IMR-90 (cell line): ENCODE measurements around the gene TMEM209. TPM values are rescaled to one million over a fixed set of nuclear protein-coding genes. Genes with fewer than 3 reads are reported as not detected.

Source experiments
- ATAC-seq: fragments of 200-7000 bp; cut with Tn5 transposase; 2 replicates; pipeline ENCODE4 v1.9.1; 2020; ENCODE audit warnings: low read depth, mild to moderate bottlenecking, moderate library complexity
- BruUV-seq: library from RNA; stranded (reverse); fragments of 400-500 nt; replicated peaks from 2 replicates; lab custom pipeline; 2021; lab: Mats Ljungman, UMichigan
- CTCF ChIA-PET: fragments of 300-600 bp; formaldehyde crosslinking; extraction: SDS; loops from one replicate; lab custom pipeline; 2021; ENCODE audit warnings: antibody characterized with exemption; lab: Yijun Ruan, JAX
- POLR2A ChIA-PET: fragments of 300-600 bp; sonication (Branson Sonifier 250); formaldehyde crosslinking; loops from one replicate; lab custom pipeline; 2022; ENCODE audit warnings: antibody characterized with exemption; ENCODE audit not compliant: unreplicated experiment; lab: Charles Lee
- DNase-seq: peaks from one replicate; pipeline ENCODE4 v3.0.0; 2013
- H2AFZ ChIP-seq: replicated peaks from 2 replicates; pipeline ENCODE3; 2013; ENCODE audit warnings: low read length, mild to moderate bottlenecking; ENCODE audit not compliant: poor library complexity
- H2AK5ac ChIP-seq: 2 replicates; pipeline ENCODE4 v1.6.1; 2013; ENCODE audit warnings: low read depth, low read length, inconsistent platforms
- H2AK9ac ChIP-seq: replicated peaks from 2 replicates; pipeline ENCODE3; 2013; ENCODE audit warnings: mild to moderate bottlenecking, low read depth, low read length, moderate library complexity; ENCODE audit not compliant: poor library complexity
- H2BK120ac ChIP-seq: 2 replicates; pipeline ENCODE4 v1.6.1; 2013; ENCODE audit warnings: low read depth, low read length, inconsistent platforms
- H2BK15ac ChIP-seq: 3 replicates; pipeline ENCODE4 v1.6.1; 2013; ENCODE audit warnings: low read depth, low read length, inconsistent platforms
- H2BK20ac ChIP-seq: 2 replicates; pipeline ENCODE4 v1.6.1; 2013; ENCODE audit warnings: low read depth, mild to moderate bottlenecking, inconsistent platforms, low read length, moderate library complexity
- H2BK5ac ChIP-seq: 2 replicates; pipeline ENCODE4 v1.6.1; 2013; ENCODE audit warnings: mild to moderate bottlenecking, low read depth, low read length, inconsistent platforms; ENCODE audit not compliant: poor library complexity, severe bottlenecking
- H3K14ac ChIP-seq: replicated peaks from 2 replicates; pipeline ENCODE4 v1.6.1; 2013; ENCODE audit warnings: low read depth, low read length, inconsistent platforms
- H3K18ac ChIP-seq: 2 replicates; pipeline ENCODE4 v1.6.1; 2013; ENCODE audit warnings: low read depth, low read length, control low read depth
- H3K23ac ChIP-seq: 2 replicates; pipeline ENCODE4 v1.6.1; 2013; ENCODE audit warnings: low read depth, low read length, inconsistent platforms
- H3K27ac ChIP-seq: 2 replicates; pipeline ENCODE4 v1.5.1; 2013; ENCODE audit warnings: mild to moderate bottlenecking, control low read depth, low read length; ENCODE audit not compliant: insufficient read depth
- H3K27me3 ChIP-seq: 2 replicates; pipeline ENCODE4 v1.6.1; 2013; ENCODE audit warnings: low read length; ENCODE audit not compliant: control insufficient read depth, insufficient read depth
- H3K36me3 ChIP-seq: 2 replicates; pipeline ENCODE4 v1.6.1; 2013; ENCODE audit warnings: low read length, mixed read lengths; ENCODE audit not compliant: control insufficient read depth, insufficient read depth
- H3K4ac ChIP-seq: 2 replicates; pipeline ENCODE4 v1.6.1; 2013; ENCODE audit warnings: low read depth, low read length, inconsistent platforms
- H3K4me1 ChIP-seq: 2 replicates; pipeline ENCODE4 v1.6.1; 2013; ENCODE audit warnings: low read length, mixed read lengths; ENCODE audit not compliant: control insufficient read depth, insufficient read depth
- H3K4me2 ChIP-seq: 2 replicates; pipeline ENCODE4 v1.6.1; 2013; ENCODE audit warnings: low read depth, mild to moderate bottlenecking, control low read depth, low read length, moderate library complexity
- H3K4me3 ChIP-seq: 2 replicates; pipeline ENCODE4 v1.5.1; 2013; ENCODE audit warnings: low read depth, mild to moderate bottlenecking, control low read depth, low read length, moderate library complexity; ENCODE audit not compliant: insufficient read depth
- H3K56ac ChIP-seq: 2 replicates; pipeline ENCODE4 v1.6.1; 2013; ENCODE audit warnings: low read length, inconsistent platforms; ENCODE audit not compliant: insufficient read depth; ENCODE audit errors: extremely low read depth
- H3K79me1 ChIP-seq, 2 experiments: 2 replicates each; pipeline ENCODE4 v1.6.1; 2013; ENCODE audit warnings: low read length in 2 of 2, inconsistent platforms in 1 of 2, low read depth in 1 of 2
- H3K9ac ChIP-seq: 2 replicates; pipeline ENCODE4 v1.6.1; 2013; ENCODE audit warnings: low read depth, low read length, control low read depth
- H3K9me1 ChIP-seq: 2 replicates; pipeline ENCODE4 v1.6.1; 2013; ENCODE audit warnings: low read length, inconsistent platforms; ENCODE audit not compliant: insufficient read depth
- H3K9me3 ChIP-seq: 2 replicates; pipeline ENCODE4 v1.6.1; 2013; ENCODE audit warnings: low read length; ENCODE audit not compliant: control insufficient read depth, insufficient read depth
- H4K20me1 ChIP-seq: 2 replicates; pipeline ENCODE4 v1.6.1; 2013; ENCODE audit warnings: low read length, inconsistent platforms; ENCODE audit not compliant: insufficient read depth
- H4K5ac ChIP-seq: 2 replicates; pipeline ENCODE4 v1.6.1; 2013; ENCODE audit warnings: mild to moderate bottlenecking, low read depth, low read length, control low read depth
- H4K8ac ChIP-seq, 2 experiments: 2 replicates each; pipeline ENCODE4 v1.6.1; 2013; ENCODE audit warnings: low read depth in 2 of 2, low read length in 2 of 2, control low read depth in 1 of 2, inconsistent platforms in 1 of 2
- H4K91ac ChIP-seq: 2 replicates; pipeline ENCODE4 v1.6.1; 2013; ENCODE audit warnings: low read depth, low read length, inconsistent platforms; ENCODE audit not compliant: insufficient read depth
- BHLHE40 ChIP-seq: fragments of 150-350 bp; IDR thresholded peaks from 2 replicates; pipeline ENCODE4 v1.6.1; 2016; ENCODE audit warnings: mild to moderate bottlenecking, low read depth, low read length
- CEBPB ChIP-seq: IDR thresholded peaks from 2 replicates; pipeline ENCODE4 v1.6.1; 2012; ENCODE audit warnings: low read depth, low read length, improper control_type of control experiment
- CHD1 ChIP-seq: IDR thresholded peaks from 2 replicates; pipeline ENCODE4 v1.6.1; 2012; ENCODE audit warnings: low read depth, low read length, improper control_type of control experiment
- CTCF ChIP-seq: conservative IDR thresholded peaks from 2 replicates; pipeline ENCODE4 v1.5.1; 2012; ENCODE audit warnings: mild to moderate bottlenecking, low read depth, low read length, improper control_type of control experiment
- ELK1 ChIP-seq: fragments of 150-350 bp; IDR thresholded peaks from 2 replicates; pipeline ENCODE4 v1.6.1; 2016; ENCODE audit warnings: low read depth, mild to moderate bottlenecking, low read length, moderate library complexity, borderline replicate concordance
- FOS ChIP-seq: fragments of 150-350 bp; IDR thresholded peaks from 2 replicates; pipeline ENCODE4 v1.6.1; 2016; ENCODE audit warnings: low read depth, low read length
- MAFK ChIP-seq: IDR thresholded peaks from 2 replicates; pipeline ENCODE4 v1.6.1; 2012; ENCODE audit warnings: low read depth, low read length, improper control_type of control experiment
- MAZ ChIP-seq: IDR thresholded peaks from 2 replicates; pipeline ENCODE4 v1.6.1; 2012; ENCODE audit warnings: low read depth, mild to moderate bottlenecking, low read length, improper control_type of control experiment, moderate library complexity, borderline replicate concordance
- MXI1 ChIP-seq: IDR thresholded peaks from 2 replicates; pipeline ENCODE4 v1.6.1; 2012; ENCODE audit warnings: low read depth, mild to moderate bottlenecking, low read length, moderate library complexity, borderline replicate concordance
- NFE2L2 ChIP-seq: fragments of 150-350 bp; IDR thresholded peaks from 2 replicates; pipeline ENCODE4 v1.6.1; 2016; ENCODE audit warnings: low read depth, mild to moderate bottlenecking, low read length
- POLR2A ChIP-seq: IDR thresholded peaks from 2 replicates; pipeline ENCODE4 v1.6.1; 2012; ENCODE audit warnings: mild to moderate bottlenecking, low read depth, low read length
- RAD21 ChIP-seq: IDR thresholded peaks from 2 replicates; pipeline ENCODE4 v1.6.1; 2012; ENCODE audit warnings: low read length, improper control_type of control experiment
- RCOR1 ChIP-seq: IDR thresholded peaks from 2 replicates; pipeline ENCODE4 v1.6.1; 2012; ENCODE audit warnings: mild to moderate bottlenecking, low read length, improper control_type of control experiment; ENCODE audit not compliant: insufficient replicate concordance
- RFX5 ChIP-seq: IDR thresholded peaks from 2 replicates; pipeline ENCODE4 v1.8.0; 2012; ENCODE audit warnings: low read depth, mild to moderate bottlenecking, low read length, moderate library complexity
- SMC3 ChIP-seq: fragments of 150-350 bp; IDR thresholded peaks from 2 replicates; pipeline ENCODE4 v1.6.1; 2016; ENCODE audit warnings: low read depth, mild to moderate bottlenecking, antibody characterized with exemption, low read length, moderate library complexity
- USF2 ChIP-seq: fragments of 150-350 bp; IDR thresholded peaks from 2 replicates; pipeline ENCODE4 v1.6.1; 2017; ENCODE audit warnings: mild to moderate bottlenecking, antibody characterized with exemption, low read length, low read depth
- WGBS, 2 experiments: methylation state at CpG; one replicate each; pipeline versions ENCODE4 v1.1.5 to v1.1.7; 2013; ENCODE audit warnings: missing lambda C conversion rate in 2 of 2; ENCODE audit not compliant: insufficient read length in 1 of 2; ENCODE audit errors: extremely low coverage in 2 of 2; 5-methylcytosine and 5-hydroxymethylcytosine counted together
- dilution Hi-C: fragments of 300-500 bp; cut with HindIII; formaldehyde crosslinking; loops from one replicate; pipeline ENCODE4 v1.14.3; 2018; ENCODE audit warnings: low sequenced_read_pairs; ENCODE audit not compliant: unreplicated experiment
- in situ Hi-C: fragments of 300-500 bp; cut with MboI; formaldehyde crosslinking; loops from 3 replicates; pipeline ENCODE4 v1.14.3; 2019; ENCODE audit warnings: low sequenced_read_pairs, inconsistent platforms, mixed read lengths
- intact Hi-C: fragments of 100-400 bp; cut with micrococcal nuclease; formaldehyde crosslinking; loops from 2 replicates; pipeline ENCODE4 v1.10.0; 2022
- polyA plus RNA-seq, 3 experiments: library from polyadenylated mRNA; depleted of rRNA; stranded (reverse); fragments of >200 nt; gene quantifications; 2 replicates each; pipeline ENCODE4 v1.2.3, GENCODE V29; 2012; ENCODE audit warnings: low replicate concordance in 1 of 3
- total RNA-seq: library from RNA; depleted of rRNA; stranded (reverse); fragments of >200 nt; gene quantifications from 2 replicates; pipeline ENCODE4 v1.2.3, GENCODE V29; 2012

Gene TMEM209
- total and polyA plus RNA-seq, 2 of the 4 experiments (the other 2 are of a cell fraction) = 8.0 to 11.3 TPM

GRCh38 chr7:130174237-130174959 is 30.8 kb downstream of the TMEM209 start:
- ATAC-seq = no peak
- 100% methylated on average over 1 of the region's 4 CpGs; no CpG with 5 or more reads in 1 of the 2 experiments for WGBS, 2 experiments
- Histone ChIP-seq H3K14ac (no peak overlapping the region), H3K4me1 (no peaks in the 10 kb centered on the region), H2BK15ac (no peak overlapping the region), H3K27ac (no peak overlapping the region), H3K4me3 (no peak overlapping the region), H3K27me3 (no peaks in the 10 kb centered on the region), H3K23ac (no peak overlapping the region), H4K8ac (no peak overlapping the region), H4K91ac (no peak overlapping the region), H3K9ac (no peak overlapping the region), H4K20me1 (no peaks in the 10 kb centered on the region), H3K9me1 (no peaks in the 10 kb centered on the region), H4K5ac (no peak overlapping the region), H2BK120ac (no peak overlapping the region), H2BK20ac (no peak overlapping the region), H3K56ac (no peak overlapping the region), H2BK5ac (no peak overlapping the region), H3K4me2 (no peak overlapping the region), H2AK5ac (no peak overlapping the region), H3K79me1 (0 out of 4 replicates have a peak, but pooled peaks cover 0 to 7% of the 10 kb centered on the region in 2 experiments), H2AK9ac (no peak overlapping the region), H3K4ac (no peak overlapping the region), H3K36me3 (peaks cover 17% of the 10 kb centered on the region), H3K9me3 (no peaks in the 10 kb centered on the region), H2AFZ (no peak overlapping the region), H3K18ac (no peak overlapping the region)
- ChIA-PET POLR2A (no interaction called here), CTCF (no interaction called here)
- intact Hi-C loops = no loop called here
- no peak for TF ChIP-seq NFE2L2
- TF ChIP-seq MXI1 = no peak
- no peak for TF ChIP-seq USF2
- no peak for TF ChIP-seq BHLHE40
- no peak for TF ChIP-seq CTCF
- no peak for TF ChIP-seq ELK1
- TF ChIP-seq MAZ = no peak
- no peak for TF ChIP-seq FOS
- no peak for TF ChIP-seq CHD1
- no peak for TF ChIP-seq RAD21
- no peak for TF ChIP-seq POLR2A
- TF ChIP-seq CEBPB = no peak
- no peak for TF ChIP-seq SMC3
- TF ChIP-seq MAFK = no peak
- no peak for TF ChIP-seq RFX5
- no peak for TF ChIP-seq RCOR1
- BruUV-seq = no TSS peak
- in situ Hi-C loops = no loop called here
- dilution Hi-C loops = no loop called here
- DNase-seq = no peak
